ENCODE measurements around the gene PRF1. TPM values are rescaled to one million over a fixed set of nuclear protein-coding genes. Genes with fewer than 3 reads are reported as not detected.
"Not testable (repeated sequence)": the region's sequence is repeated elsewhere in the genome, so short reads cannot be mapped to it uniquely, and the experiment has no call there.

Gene PRF1
- total RNA-seq, 1 donor from 2014 or later: 67.7 TPM

DNA sequence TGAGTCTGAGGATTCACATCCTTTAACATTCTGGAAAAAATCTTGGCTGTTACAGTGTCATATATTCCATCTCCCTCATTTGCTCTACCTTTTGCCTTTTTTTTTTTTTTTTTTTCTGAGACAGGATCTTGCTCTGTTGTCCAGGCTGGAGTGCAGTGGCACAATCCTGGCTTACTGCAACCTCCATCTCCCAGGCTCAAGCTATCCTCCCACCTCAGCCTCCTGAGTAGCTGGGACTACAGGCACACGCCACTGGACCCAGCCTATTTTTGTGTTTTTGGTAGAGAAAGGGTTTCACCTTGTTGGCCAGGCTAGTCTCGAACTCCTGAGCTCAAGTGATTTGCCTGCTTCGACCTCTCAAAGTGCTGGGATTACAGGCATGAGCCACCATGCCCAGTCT, 11.8 kb upstream of the PRF1 start:
- not testable (repeated sequence) for H3K27ac Mint-ChIP-seq, H3K9me3 Mint-ChIP-seq

DNA sequence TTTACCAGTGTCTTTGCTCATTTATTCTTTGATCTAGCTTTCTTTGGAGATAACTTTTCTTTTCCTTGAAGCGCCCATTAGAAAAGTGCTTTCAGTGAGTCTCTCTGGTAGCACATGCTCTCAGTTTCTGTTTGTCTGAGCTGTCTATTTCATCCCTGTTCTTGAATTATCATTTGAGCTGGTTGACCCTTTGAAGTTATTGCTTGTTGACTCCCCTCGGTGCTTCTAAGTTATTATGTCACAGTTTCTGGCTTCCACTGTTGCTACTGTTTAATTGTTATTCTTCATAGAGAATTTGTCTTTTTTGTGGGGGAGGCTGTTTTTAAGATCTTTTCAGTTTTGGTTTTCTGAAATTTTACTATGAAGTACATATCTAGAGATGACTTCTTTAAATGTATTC, 11.4 kb upstream of the PRF1 start:
- Mint-ChIP-seq H3K27ac (no peak overlapping the region), H3K9me3 (no peaks in the 10 kb centered on the region), H3K4me1 (ENCODE audit: low read depth) (peaks cover 39% of the 10 kb centered on the region), H3K36me3 (ENCODE audit: low read depth) (no peaks in the 10 kb centered on the region), H3K4me3 (ENCODE audit: low read depth) (no peak overlapping the region), H3K27me3 (ENCODE audit: low read depth) (no peaks in the 10 kb centered on the region)
- no peak for DNase-seq (ENCODE audit: low spot score)
- intact Hi-C loops (cut with micrococcal nuclease): no loop called here

More for the DNA sequence above, 11.8 kb upstream of the PRF1 start:
- peaks cover 41% of the 10 kb centered on the region for H3K4me1 Mint-ChIP-seq (ENCODE audit: low read depth)
- H3K27me3 Mint-ChIP-seq (ENCODE audit: low read depth); H3K36me3 Mint-ChIP-seq (ENCODE audit: low read depth); intact Hi-C loops (cut with micrococcal nuclease); DNase-seq (ENCODE audit: low spot score); H3K4me3 Mint-ChIP-seq (ENCODE audit: low read depth): not testable (repeated sequence)

DNA sequence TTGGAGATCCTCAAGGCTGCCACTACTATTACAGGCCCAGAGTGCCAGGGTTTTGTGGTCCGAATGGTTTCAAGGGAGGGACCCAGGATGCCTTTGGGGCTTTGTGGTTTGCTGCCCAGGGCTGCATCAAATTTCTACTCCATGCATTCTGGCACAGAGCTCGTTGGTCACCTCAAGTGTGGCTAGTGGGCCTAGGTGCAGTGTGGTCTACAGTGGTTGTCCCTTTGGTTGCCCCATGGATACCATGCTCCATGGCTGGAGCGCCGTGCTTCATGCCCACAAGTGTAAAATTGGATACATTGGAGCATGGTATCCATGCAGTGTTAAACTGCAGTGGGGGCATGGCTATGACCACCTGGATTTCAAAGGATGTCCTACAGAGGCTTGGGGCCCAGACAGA, 5.4 kb upstream of the PRF1 start:
- no peaks in the 10 kb centered on the region for H3K9me3 Mint-ChIP-seq
- no peak overlapping the region for H3K27ac Mint-ChIP-seq
- no peaks in the 10 kb centered on the region for H3K27me3 Mint-ChIP-seq (ENCODE audit: low read depth)
- no peaks in the 10 kb centered on the region for H3K36me3 Mint-ChIP-seq (ENCODE audit: low read depth)
- H3K4me1 Mint-ChIP-seq (ENCODE audit: low read depth): peaks cover 10% of the 10 kb centered on the region
- intact Hi-C loops (cut with micrococcal nuclease): no loop called here
- no peak for DNase-seq (ENCODE audit: low spot score)
- H3K4me3 Mint-ChIP-seq (ENCODE audit: low read depth): no peak overlapping the region

DNA sequence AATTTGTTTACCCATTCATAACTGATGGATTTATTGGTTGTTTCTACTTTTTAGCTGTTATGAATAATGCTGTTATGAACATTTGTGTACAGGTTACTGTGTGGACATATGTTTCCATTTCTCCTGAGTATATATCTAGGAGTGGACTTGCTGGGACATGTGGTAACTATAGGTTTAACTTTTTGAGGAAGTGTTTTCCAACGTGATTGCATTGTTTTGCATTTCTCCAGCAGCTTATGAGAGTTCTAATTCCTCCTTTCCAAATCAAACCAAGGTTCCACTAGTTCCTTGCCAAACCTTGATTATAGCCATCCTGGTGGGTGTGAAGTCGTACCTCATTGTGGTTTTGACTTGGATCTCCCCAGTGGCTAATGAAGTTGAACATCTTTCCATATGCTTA, 2.6 kb upstream of the PRF1 start:
- Mint-ChIP-seq H3K4me3 (ENCODE audit: low read depth) (no peak overlapping the region), H3K27me3 (ENCODE audit: low read depth) (no peaks in the 10 kb centered on the region), H3K9me3 (no peaks in the 10 kb centered on the region), H3K36me3 (ENCODE audit: low read depth) (peaks cover 4% of the 10 kb centered on the region), H3K4me1 (ENCODE audit: low read depth) (peaks cover 18% of the 10 kb centered on the region), H3K27ac (no peak overlapping the region)
- DNase-seq (ENCODE audit: low spot score): no peak
- intact Hi-C loops (cut with micrococcal nuclease): no loop called here

DNA sequence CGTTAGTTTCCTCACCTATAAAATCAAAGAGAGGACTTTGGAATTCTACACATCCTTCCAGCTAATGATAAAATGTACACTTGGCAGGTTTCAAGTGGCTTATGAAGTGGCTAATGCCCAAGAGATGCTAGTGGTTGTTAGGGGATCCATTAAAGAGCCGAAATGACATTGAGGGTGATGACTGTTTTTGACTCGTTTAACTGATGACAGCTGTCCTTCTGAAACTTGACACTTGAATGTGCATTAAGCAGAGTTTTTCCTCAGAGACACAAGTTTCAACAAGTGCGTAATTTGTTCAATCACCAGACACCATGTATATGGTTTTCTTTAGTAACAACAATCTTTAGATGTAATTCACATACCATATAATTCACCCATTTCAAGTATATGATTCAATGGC, 1.6 kb upstream of the PRF1 start:
- no peaks in the 10 kb centered on the region for H3K9me3 Mint-ChIP-seq
- H3K27ac Mint-ChIP-seq: no peak overlapping the region
- peaks cover 18% of the 10 kb centered on the region for H3K4me1 Mint-ChIP-seq (ENCODE audit: low read depth)
- H3K36me3 Mint-ChIP-seq (ENCODE audit: low read depth): peaks cover 9% of the 10 kb centered on the region
- DNase-seq (ENCODE audit: low spot score): no peak
- intact Hi-C loops (cut with micrococcal nuclease): loop anchor here (5.0 kb wide), 1 partner anchor 47 kb away; no protein-coding TSS in a partner anchor
- no peak overlapping the region for H3K4me3 Mint-ChIP-seq (ENCODE audit: low read depth)
- no peaks in the 10 kb centered on the region for H3K27me3 Mint-ChIP-seq (ENCODE audit: low read depth)

DNA sequence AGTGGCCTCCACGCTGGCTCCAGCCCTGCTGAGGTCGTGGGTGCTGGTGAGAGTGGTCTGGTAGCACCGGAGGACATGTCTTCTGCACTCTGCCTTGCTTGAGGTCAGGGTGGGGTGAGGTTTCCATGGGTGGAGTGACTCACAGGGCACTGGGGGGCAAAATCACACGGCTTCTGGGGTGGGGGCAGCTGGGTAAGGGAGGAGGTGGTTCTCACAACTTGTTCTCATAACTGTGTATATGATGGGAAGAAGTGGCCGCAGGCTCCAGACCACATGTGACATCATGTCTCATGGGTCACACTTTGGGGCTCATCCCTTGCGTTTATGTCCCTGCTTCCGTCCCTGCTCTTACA, 884 bp upstream of the PRF1 start:
- DNase-seq (ENCODE audit: low spot score): no peak
- peaks cover 14% of the 10 kb centered on the region for H3K36me3 Mint-ChIP-seq (ENCODE audit: low read depth)
- H3K27ac Mint-ChIP-seq: peak overlapping the region; percentile 90
- H3K27me3 Mint-ChIP-seq (ENCODE audit: low read depth): no peaks in the 10 kb centered on the region
- intact Hi-C loops (cut with micrococcal nuclease): loop anchor here (2.0 to 5.0 kb wide), 2 partner anchors 25 to 46 kb away; no protein-coding TSS in a partner anchor
- H3K9me3 Mint-ChIP-seq: no peaks in the 10 kb centered on the region
- H3K4me3 Mint-ChIP-seq (ENCODE audit: low read depth): peak overlapping the region; percentile 93
- peaks cover 18% of the 10 kb centered on the region for H3K4me1 Mint-ChIP-seq (ENCODE audit: low read depth)

DNA sequence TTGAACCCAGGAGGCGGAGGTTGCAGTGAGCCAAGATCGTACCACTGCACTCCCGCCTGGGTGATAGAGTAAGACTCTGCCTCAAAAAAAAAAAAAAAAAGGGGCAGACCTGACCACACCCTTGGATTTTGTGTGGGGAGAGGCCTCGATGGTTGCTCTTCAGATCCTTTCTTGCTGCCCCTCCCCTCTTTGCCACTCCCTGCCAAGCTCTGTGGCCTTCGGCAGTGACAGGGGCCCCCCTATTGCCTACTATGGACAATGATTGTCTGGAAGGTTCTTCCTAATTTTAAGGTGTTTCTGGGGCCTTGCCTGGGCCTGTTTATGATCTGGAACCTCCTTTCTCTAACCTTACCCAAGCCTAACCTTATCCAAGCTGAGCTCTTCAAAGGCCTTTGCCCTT, 795 bp downstream of the PRF1 start:
- intact Hi-C loops (cut with micrococcal nuclease): loop anchor here (2.0 to 5.0 kb wide), 2 partner anchors 23 to 44 kb away; no protein-coding TSS in a partner anchor
- peaks cover 29% of the 10 kb centered on the region for H3K36me3 Mint-ChIP-seq (ENCODE audit: low read depth)
- H3K27me3 Mint-ChIP-seq (ENCODE audit: low read depth): no peaks in the 10 kb centered on the region
- DNase-seq (ENCODE audit: low spot score): no peak
- peak overlapping the region; percentile 52 for H3K27ac Mint-ChIP-seq
- H3K9me3 Mint-ChIP-seq: no peaks in the 10 kb centered on the region
- H3K4me1 Mint-ChIP-seq (ENCODE audit: low read depth): peaks cover 21% of the 10 kb centered on the region
- peak overlapping the region; percentile 93 for H3K4me3 Mint-ChIP-seq (ENCODE audit: low read depth)

DNA sequence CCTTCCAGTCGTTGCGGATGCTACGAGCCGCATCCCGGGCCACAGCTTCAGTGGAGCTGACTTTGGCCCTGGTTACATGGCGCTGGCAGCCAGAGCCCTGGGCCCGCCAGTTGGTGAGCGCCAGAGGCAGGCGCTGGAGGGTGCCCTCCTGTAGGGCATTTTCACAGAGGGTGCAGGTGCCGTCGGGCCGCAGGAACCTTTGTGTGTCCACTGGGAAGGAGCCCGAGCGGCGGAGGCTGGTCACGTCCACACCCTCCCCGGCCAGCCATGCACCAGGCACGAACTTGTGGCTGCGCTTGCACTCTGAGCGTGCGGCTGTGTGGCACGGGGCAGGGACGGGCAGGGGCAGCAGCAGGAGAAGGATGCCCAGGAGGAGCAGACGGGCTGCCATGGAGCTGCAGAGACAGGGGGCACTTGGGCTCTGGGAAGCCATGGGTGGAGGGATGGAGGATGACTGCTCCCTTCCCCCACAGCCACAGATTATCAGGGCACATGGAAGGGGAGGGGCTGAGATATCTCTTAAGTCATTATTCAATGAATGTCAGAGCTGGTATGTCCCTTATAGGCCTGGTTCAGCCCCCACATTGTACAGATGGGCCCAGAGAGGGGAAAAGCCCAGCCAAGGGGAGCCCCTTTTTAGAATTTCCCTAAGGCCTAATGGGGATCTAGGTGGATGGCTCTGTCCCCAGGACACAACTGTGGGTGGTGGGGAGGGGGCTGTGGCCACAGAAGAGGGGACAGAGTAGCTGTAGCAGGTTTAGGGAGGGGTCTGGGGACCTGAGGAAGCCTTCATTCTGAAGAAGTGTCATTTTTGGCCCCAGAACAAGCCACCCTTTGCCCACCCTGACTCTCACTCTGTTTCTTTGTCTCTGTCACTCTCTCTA, 1.8 kb downstream of the PRF1 start:
- Mint-ChIP-seq H3K27me3 (ENCODE audit: low read depth) (no peaks in the 10 kb centered on the region), H3K36me3 (ENCODE audit: low read depth) (peaks cover 36% of the 10 kb centered on the region), H3K4me1 (ENCODE audit: low read depth) (peaks cover 21% of the 10 kb centered on the region), H3K9me3 (no peaks in the 10 kb centered on the region), H3K4me3 (ENCODE audit: low read depth) (peak overlapping the region; percentile 93), H3K27ac (peak overlapping the region; percentile 55)
- DNase-seq (ENCODE audit: low spot score): no peak
- intact Hi-C loops (cut with micrococcal nuclease): loop anchor here (5.0 kb wide), 1 partner anchor 43 kb away; no protein-coding TSS in a partner anchor

DNA sequence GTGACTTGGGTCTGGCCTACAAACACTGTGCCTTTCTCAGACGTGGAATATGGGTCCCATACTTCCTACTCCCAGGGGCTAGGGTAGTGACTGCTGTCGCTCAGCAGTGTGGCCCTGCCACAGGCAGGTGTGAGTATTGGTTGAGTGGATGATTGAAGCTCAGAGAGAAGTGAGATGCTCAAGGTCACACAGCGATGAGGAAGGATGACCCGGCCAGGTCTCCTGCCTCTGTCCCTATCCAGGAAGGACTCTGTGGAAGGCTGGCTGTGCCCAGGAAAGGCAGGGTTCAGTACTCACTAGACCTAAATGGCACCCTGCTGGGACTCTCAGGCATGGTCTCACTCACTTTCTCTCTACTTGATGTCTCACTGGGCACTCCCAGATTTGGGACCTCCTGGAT, 2.8 kb downstream of the PRF1 start:
- H3K9me3 Mint-ChIP-seq: no peaks in the 10 kb centered on the region
- intact Hi-C loops (cut with micrococcal nuclease): loop anchor here (5.0 kb wide), 1 partner anchor 42 kb away; no protein-coding TSS in a partner anchor
- H3K36me3 Mint-ChIP-seq (ENCODE audit: low read depth): peaks cover 36% of the 10 kb centered on the region
- no peak overlapping the region for H3K27ac Mint-ChIP-seq
- peaks cover 21% of the 10 kb centered on the region for H3K4me1 Mint-ChIP-seq (ENCODE audit: low read depth)
- no peaks in the 10 kb centered on the region for H3K27me3 Mint-ChIP-seq (ENCODE audit: low read depth)
- no peak overlapping the region for H3K4me3 Mint-ChIP-seq (ENCODE audit: low read depth)
- no peak for DNase-seq (ENCODE audit: low spot score)

DNA sequence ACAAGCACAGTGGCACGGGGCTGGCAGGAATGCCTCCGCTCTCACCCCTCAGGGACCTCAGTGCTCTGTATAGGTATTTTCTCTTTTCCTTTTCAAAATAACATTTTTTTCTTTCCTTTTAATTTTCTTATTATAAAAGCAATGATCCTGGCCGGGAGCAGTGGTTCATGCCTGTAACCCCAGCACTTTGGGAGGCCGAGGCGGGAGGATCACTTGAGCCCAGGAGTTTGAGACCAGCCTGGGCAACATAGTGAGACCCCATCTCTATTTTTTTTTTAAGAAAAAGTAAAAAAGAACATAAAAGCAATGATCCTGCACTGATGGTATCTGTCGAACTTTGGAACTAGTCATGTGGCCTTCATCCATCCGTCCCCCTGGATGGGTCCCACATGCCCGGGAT, 3.2 kb downstream of the PRF1 start:
- H3K4me3 Mint-ChIP-seq (ENCODE audit: low read depth): no peak overlapping the region
- H3K36me3 Mint-ChIP-seq (ENCODE audit: low read depth): peaks cover 36% of the 10 kb centered on the region
- intact Hi-C loops (cut with micrococcal nuclease): no loop called here

DNA sequence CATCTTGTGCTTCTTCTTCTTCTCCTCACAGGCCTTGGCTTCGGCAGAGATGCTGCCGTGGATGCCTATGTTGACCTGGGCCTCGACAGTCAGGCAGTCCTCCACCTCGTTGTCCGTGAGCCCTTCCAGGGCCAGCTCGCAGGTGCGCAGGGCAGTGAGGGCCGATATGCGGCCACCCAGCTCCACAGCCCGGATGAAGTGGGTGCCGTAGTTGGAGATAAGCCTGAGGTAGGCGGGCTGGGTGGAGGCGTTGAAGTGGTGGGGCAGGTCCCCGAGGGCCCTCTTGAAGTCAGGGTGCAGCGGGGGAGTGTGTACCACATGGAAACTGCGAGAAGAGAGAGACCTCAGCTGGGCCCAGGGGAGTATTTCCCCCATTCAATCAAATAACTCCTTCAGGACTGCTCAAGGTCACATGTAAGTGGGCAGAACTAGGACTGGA, 3.7 kb downstream of the PRF1 start:
- Mint-ChIP-seq H3K36me3 (ENCODE audit: low read depth) (peaks cover 36% of the 10 kb centered on the region), H3K27ac (no peak overlapping the region), H3K27me3 (ENCODE audit: low read depth) (no peaks in the 10 kb centered on the region), H3K4me1 (ENCODE audit: low read depth) (peaks cover 20% of the 10 kb centered on the region), H3K4me3 (ENCODE audit: low read depth) (no peak overlapping the region), H3K9me3 (no peaks in the 10 kb centered on the region)
- intact Hi-C loops (cut with micrococcal nuclease): no loop called here
- DNase-seq (ENCODE audit: low spot score): no peak

More for the DNA sequence above, 3.2 kb downstream of the PRF1 start:
- Mint-ChIP-seq H3K27ac (no peak overlapping the region), H3K9me3 (no peaks in the 10 kb centered on the region), H3K4me1 (ENCODE audit: low read depth) (peaks cover 22% of the 10 kb centered on the region), H3K27me3 (ENCODE audit: low read depth) (no peaks in the 10 kb centered on the region)
- DNase-seq (ENCODE audit: low spot score): no peak

DNA sequence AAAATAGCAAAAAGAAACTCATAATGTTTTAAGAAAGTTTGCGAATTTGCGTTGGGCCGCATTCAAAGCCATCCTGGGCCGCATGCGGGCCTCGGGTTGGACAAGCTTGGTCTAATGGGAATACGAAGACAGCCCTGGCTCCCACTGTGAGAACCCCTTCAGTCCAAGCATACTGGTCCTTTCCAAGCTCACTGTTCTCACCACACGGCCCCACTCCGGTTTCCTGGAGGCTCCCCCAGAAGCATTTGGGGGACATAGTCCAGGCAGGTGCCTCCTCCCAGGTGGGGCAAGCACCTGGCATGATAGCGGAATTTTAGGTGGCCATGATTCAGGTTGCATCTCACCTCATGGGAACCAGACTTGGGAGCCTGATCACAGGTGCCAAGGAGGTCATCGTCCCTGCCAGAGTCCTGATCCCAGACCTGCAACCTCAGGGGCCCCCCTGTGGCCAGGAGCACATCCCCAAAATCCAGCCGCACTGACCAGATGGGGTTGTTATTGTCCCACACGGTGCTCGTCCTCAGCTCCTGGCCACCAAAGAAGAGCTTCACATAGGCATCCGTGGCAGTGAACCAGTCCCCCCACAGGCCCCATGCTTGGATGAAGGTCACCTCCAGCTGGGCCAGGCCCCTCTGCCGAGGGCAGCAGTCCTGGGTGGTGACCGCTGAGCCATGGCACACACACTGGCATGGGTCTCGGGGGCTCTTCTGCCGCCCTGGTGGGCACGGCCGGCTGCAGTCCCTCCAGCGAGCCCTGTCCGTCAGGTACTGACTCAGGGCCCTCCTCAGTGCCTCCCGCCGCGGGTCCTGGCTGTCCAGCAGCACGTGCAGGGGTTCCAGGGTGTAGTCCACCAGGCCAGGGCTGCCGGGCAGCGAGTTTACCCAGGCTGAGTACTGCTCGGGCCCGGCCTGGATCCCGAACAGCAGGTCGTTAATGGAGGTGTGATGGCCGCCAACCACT, 4.4 kb downstream of the PRF1 start:
- H3K4me3 Mint-ChIP-seq (ENCODE audit: low read depth): no peak overlapping the region
- no peak for DNase-seq (ENCODE audit: low spot score)
- H3K4me1 Mint-ChIP-seq (ENCODE audit: low read depth): peaks cover 18% of the 10 kb centered on the region
- no peaks in the 10 kb centered on the region for H3K9me3 Mint-ChIP-seq
- intact Hi-C loops (cut with micrococcal nuclease): no loop called here
- peaks cover 36% of the 10 kb centered on the region for H3K36me3 Mint-ChIP-seq (ENCODE audit: low read depth)
- no peak overlapping the region for H3K27ac Mint-ChIP-seq
- H3K27me3 Mint-ChIP-seq (ENCODE audit: low read depth): peaks cover 1% of the 10 kb centered on the region
